Astrocyte (in vitro differentiated cells and primary cell): Measurements from ENCODE around the gene PAPSS2. TPM values are rescaled to one million over a fixed set of nuclear protein-coding genes. Genes with fewer than 3 reads are reported as not detected.

Experiments used
- DNase-seq: peaks from one replicate; pipeline ENCODE4 v3.0.0-alpha.2; 2010; ENCODE audit warnings: low read depth
- FAIRE-seq: peaks from 2 replicates; lab custom pipeline; 2011; peaks lifted over from hg19 to GRCh38; lab: Jason Lieb, UNC
- H2AFZ ChIP-seq: 2 replicates; pipeline ENCODE4 v1.6.0; 2012; ENCODE audit warnings: low read depth, low read length, inconsistent platforms
- H3K27ac ChIP-seq: 2 replicates; pipeline ENCODE4 v1.5.1; 2011; ENCODE audit warnings: low read depth, low read length, inconsistent platforms
- H3K27me3 ChIP-seq: 2 replicates; pipeline ENCODE4 v1.6.0; 2011; ENCODE audit warnings: low read length, inconsistent platforms; ENCODE audit not compliant: insufficient read depth
- H3K36me3 ChIP-seq: 2 replicates; pipeline ENCODE4 v1.5.1; 2011; ENCODE audit warnings: low read length, inconsistent platforms; ENCODE audit not compliant: insufficient read depth
- H3K4me1 ChIP-seq: 2 replicates; pipeline ENCODE4 v1.5.1; 2011; ENCODE audit warnings: low read length, inconsistent platforms; ENCODE audit not compliant: insufficient read depth
- H3K4me2 ChIP-seq: 2 replicates; pipeline ENCODE4 v1.6.0; 2012; ENCODE audit warnings: low read length, inconsistent platforms
- H3K4me3 ChIP-seq: 2 replicates; pipeline ENCODE4 v1.5.1; 2011; ENCODE audit warnings: low read depth, mild to moderate bottlenecking, low read length, inconsistent platforms; ENCODE audit not compliant: insufficient read depth
- H3K79me2 ChIP-seq: 2 replicates; pipeline ENCODE4 v1.6.0; 2012; ENCODE audit warnings: mild to moderate bottlenecking, low read length, inconsistent platforms; ENCODE audit not compliant: insufficient read depth
- H3K9ac ChIP-seq: 2 replicates; pipeline ENCODE4 v1.6.0; 2012; ENCODE audit warnings: mild to moderate bottlenecking, low read length, inconsistent platforms
- H3K9me3 ChIP-seq: 2 replicates; pipeline ENCODE4 v1.5.1; 2012; ENCODE audit warnings: low read depth, mild to moderate bottlenecking, low read length, inconsistent platforms; ENCODE audit not compliant: insufficient read depth
- H4K20me1 ChIP-seq: 2 replicates; pipeline ENCODE4 v1.6.0; 2012; ENCODE audit warnings: low read length, inconsistent platforms; ENCODE audit not compliant: insufficient read depth
- H3K27ac Mint-ChIP-seq: one replicate; pipeline ENCODE4 v1.8.0; 2021; ENCODE audit warnings: mild to moderate bottlenecking, mixed read lengths; ENCODE audit not compliant: unreplicated experiment
- H3K27me3 Mint-ChIP-seq: one replicate; pipeline ENCODE4 v1.8.0; 2021; ENCODE audit warnings: low read depth, mixed read lengths; ENCODE audit not compliant: unreplicated experiment
- H3K36me3 Mint-ChIP-seq: one replicate; pipeline ENCODE4 v1.8.0; 2021; ENCODE audit warnings: low read depth, mixed read lengths; ENCODE audit not compliant: unreplicated experiment
- H3K4me1 Mint-ChIP-seq: one replicate; pipeline ENCODE4 v1.8.0; 2021; ENCODE audit warnings: low read depth, mixed read lengths; ENCODE audit not compliant: unreplicated experiment
- H3K4me3 Mint-ChIP-seq: one replicate; pipeline ENCODE4 v1.8.0; 2021; ENCODE audit warnings: mild to moderate bottlenecking, moderate library complexity, mixed read lengths; ENCODE audit not compliant: unreplicated experiment
- H3K9me3 Mint-ChIP-seq: one replicate; pipeline ENCODE4 v1.8.0; 2021; ENCODE audit warnings: mild to moderate bottlenecking, mixed read lengths; ENCODE audit not compliant: unreplicated experiment
- EZH2 ChIP-seq: IDR thresholded peaks from 2 replicates; pipeline ENCODE4 v1.6.1; 2012; ENCODE audit warnings: mild to moderate bottlenecking, low read length, inconsistent platforms; ENCODE audit not compliant: insufficient read depth
- total RNA-seq: library from RNA; stranded (reverse); gene quantifications from 2 replicates; pipeline ENCODE4 v1.2.1, GENCODE V29; 2021
- TF ChIP-seq, protein P1 (sequence below): IDR thresholded peaks from 2 replicates; pipeline ENCODE4 v1.5.1; 2011; ENCODE audit warnings: low read depth, mild to moderate bottlenecking, inconsistent platforms, low read length, moderate library complexity; ENCODE audit not compliant: insufficient read depth

The PAPSS2 gene
- total RNA-seq, 1 donor from 2014 or later, result 48.6 TPM

DNA sequence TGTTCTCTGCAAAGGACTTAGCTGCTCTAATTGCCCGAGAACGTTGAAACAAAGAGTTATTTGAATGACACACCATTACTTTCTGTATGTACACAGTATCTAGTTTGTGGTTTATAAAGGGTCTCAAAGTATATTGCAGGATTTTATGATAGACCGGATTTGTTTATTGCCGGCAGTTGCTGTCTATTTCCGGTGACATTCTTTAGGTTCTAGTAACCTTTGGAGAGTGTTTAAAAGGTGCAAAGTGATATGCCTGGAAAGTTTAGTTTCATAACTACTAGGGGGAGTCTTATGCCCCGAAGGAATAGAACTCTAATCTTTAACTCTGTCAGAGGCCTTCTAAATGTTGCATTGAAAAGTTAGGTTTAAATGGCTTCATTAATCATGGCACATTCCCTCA, 63.8 kb downstream of the PAPSS2 start:
- H3K4me3 Mint-ChIP-seq, result no peak overlapping the region
- no peaks in the 10 kb centered on the region for H3K27me3 ChIP-seq
- H2AFZ ChIP-seq, result no peak overlapping the region
- H3K9me3 ChIP-seq, result no peaks in the 10 kb centered on the region
- no peak overlapping the region for H3K4me2 ChIP-seq
- H3K79me2 ChIP-seq, result no peaks in the 10 kb centered on the region
- no peak for FAIRE-seq
- no peaks in the 10 kb centered on the region for H3K4me1 ChIP-seq
- H3K9ac ChIP-seq, result no peak overlapping the region
- no peaks in the 10 kb centered on the region for H3K9me3 Mint-ChIP-seq
- H3K36me3 ChIP-seq, result peaks cover 14% of the 10 kb centered on the region
- no peak overlapping the region for H3K4me3 ChIP-seq
- no peak overlapping the region for H3K27ac Mint-ChIP-seq
- H3K4me1 Mint-ChIP-seq, result no peaks in the 10 kb centered on the region
- DNase-seq, result no peak
- TF ChIP-seq, protein P1, sequence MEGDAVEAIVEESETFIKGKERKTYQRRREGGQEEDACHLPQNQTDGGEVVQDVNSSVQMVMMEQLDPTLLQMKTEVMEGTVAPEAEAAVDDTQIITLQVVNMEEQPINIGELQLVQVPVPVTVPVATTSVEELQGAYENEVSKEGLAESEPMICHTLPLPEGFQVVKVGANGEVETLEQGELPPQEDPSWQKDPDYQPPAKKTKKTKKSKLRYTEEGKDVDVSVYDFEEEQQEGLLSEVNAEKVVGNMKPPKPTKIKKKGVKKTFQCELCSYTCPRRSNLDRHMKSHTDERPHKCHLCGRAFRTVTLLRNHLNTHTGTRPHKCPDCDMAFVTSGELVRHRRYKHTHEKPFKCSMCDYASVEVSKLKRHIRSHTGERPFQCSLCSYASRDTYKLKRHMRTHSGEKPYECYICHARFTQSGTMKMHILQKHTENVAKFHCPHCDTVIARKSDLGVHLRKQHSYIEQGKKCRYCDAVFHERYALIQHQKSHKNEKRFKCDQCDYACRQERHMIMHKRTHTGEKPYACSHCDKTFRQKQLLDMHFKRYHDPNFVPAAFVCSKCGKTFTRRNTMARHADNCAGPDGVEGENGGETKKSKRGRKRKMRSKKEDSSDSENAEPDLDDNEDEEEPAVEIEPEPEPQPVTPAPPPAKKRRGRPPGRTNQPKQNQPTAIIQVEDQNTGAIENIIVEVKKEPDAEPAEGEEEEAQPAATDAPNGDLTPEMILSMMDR, result no peak
- no peak for TF ChIP-seq EZH2
- H3K27me3 Mint-ChIP-seq, result no peaks in the 10 kb centered on the region
- H4K20me1 ChIP-seq, result no peaks in the 10 kb centered on the region
- H3K27ac ChIP-seq, result no peak overlapping the region
- peaks cover 4% of the 10 kb centered on the region for H3K36me3 Mint-ChIP-seq

DNA sequence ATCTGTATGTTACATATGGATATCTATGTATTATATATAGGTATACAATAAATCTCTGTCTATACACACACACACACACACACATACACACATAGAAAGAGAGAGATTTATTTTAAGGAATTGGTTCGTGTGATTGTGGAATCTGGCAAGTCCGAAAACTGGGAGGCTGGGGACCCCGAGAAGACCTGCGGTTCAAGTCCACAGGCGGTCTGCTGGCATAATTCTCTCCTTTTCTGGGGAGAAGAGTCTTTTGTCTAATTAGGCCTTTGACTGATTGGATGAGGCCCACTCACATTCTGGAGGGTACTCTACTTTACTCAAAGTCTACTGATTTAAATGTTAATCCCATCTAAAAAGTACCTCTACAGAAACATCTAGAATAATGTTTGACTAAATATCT, 65.1 kb downstream of the PAPSS2 start:
- no peaks in the 10 kb centered on the region for H4K20me1 ChIP-seq
- H3K27me3 ChIP-seq, result no peaks in the 10 kb centered on the region
- TF ChIP-seq, protein P1, result no peak
- no peak for TF ChIP-seq EZH2
- H3K4me3 Mint-ChIP-seq, result no peak overlapping the region
- peaks cover 10% of the 10 kb centered on the region for H3K36me3 ChIP-seq
- FAIRE-seq (no peak), DNase-seq (no peak)
- no peak overlapping the region for H3K27ac Mint-ChIP-seq
- no peak overlapping the region for H3K4me2 ChIP-seq
- no peaks in the 10 kb centered on the region for H3K4me1 Mint-ChIP-seq
- H2AFZ ChIP-seq, result no peak overlapping the region
- no peak overlapping the region for H3K27ac ChIP-seq
- H3K36me3 Mint-ChIP-seq, result peaks cover 5% of the 10 kb centered on the region
- H3K9ac ChIP-seq, result no peak overlapping the region
- H3K9me3 ChIP-seq, result no peaks in the 10 kb centered on the region
- H3K27me3 Mint-ChIP-seq, result no peaks in the 10 kb centered on the region
- no peaks in the 10 kb centered on the region for H3K9me3 Mint-ChIP-seq
- H3K4me3 ChIP-seq, result no peak overlapping the region
- H3K4me1 ChIP-seq, result no peaks in the 10 kb centered on the region
- H3K79me2 ChIP-seq, result no peaks in the 10 kb centered on the region

DNA sequence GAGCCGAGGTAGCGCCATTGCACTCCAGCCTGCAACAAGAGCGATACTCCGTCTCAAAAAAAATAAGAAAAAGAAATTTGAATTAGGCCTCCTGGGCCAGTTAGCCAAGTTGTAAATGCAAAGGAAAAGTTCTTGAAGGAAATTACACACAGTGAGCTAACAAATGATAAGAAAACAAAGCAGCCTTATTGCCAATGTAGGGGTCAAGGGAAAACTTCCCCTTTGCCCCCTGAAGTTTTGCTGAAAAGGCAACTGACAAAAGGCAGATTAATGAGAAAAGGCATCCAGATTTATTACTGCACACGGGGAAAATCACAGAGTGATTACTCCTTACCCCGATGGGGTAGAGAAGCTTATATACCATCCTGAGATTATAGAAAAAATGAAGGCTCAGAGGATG, 70.3 kb downstream of the PAPSS2 start:
- Mint-ChIP-seq H3K4me1 (peaks cover 4% of the 10 kb centered on the region), H3K4me3 (no peak overlapping the region), H3K9me3 (no peaks in the 10 kb centered on the region), H3K36me3 (peaks cover 10% of the 10 kb centered on the region), H3K27ac (no peak overlapping the region), H3K27me3 (no peaks in the 10 kb centered on the region)
- H3K4me3 ChIP-seq, result no peak overlapping the region
- H3K27ac ChIP-seq, result no peak overlapping the region
- peaks cover 4% of the 10 kb centered on the region for H3K4me1 ChIP-seq
- no peaks in the 10 kb centered on the region for H3K79me2 ChIP-seq
- H2AFZ ChIP-seq, result no peak overlapping the region
- H3K9me3 ChIP-seq, result no peaks in the 10 kb centered on the region
- no peak overlapping the region for H3K4me2 ChIP-seq
- H4K20me1 ChIP-seq, result peaks cover 4% of the 10 kb centered on the region
- no peak for DNase-seq
- no peak for FAIRE-seq
- TF ChIP-seq EZH2, result no peak
- H3K27me3 ChIP-seq, result no peaks in the 10 kb centered on the region
- H3K36me3 ChIP-seq, result peaks cover 6% of the 10 kb centered on the region
- H3K9ac ChIP-seq, result no peak overlapping the region
